GM12892 (cell line): ENCODE measurements around the gene NDUFC1.

Source experiments
- POLR2A ChIP-seq: IDR thresholded peaks from 2 replicates; pipeline ENCODE4 v1.6.1; 2011; ENCODE audit warnings: low read depth, low read length, control low read depth
- POLR2AphosphoS5 ChIP-seq: IDR thresholded peaks from 2 replicates; pipeline ENCODE4 v1.6.1; 2011; ENCODE audit warnings: low read depth, low read length, control low read depth
- TAF1 ChIP-seq: IDR thresholded peaks from 2 replicates; pipeline ENCODE4 v1.6.1; 2011; ENCODE audit warnings: low read depth, mild to moderate bottlenecking, control low read depth, low read length, borderline replicate concordance

DNA sequence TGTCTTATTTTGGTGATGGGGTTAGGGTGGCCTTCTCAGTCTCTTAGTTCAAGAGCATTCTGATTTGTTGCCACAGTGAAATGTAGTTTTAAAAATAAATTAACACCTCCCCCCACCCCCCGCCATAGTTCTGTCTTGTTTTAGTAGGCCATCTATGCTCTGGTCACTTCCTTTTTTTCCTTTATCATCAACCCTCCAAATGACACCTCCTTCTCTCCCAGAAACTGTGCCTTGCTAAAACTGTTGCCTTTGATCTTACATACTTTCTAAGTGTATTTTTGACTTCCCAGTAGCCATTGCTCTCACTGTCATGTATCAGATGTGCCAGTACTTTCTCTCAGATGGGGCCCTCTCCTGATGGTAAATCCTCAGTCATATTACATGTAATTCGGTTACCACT, 14.5 kb upstream of the NDUFC1 start:
- TF ChIP-seq TAF1 (no peak), POLR2A (no peak), POLR2AphosphoS5 (no peak)
